Measurements from ENCODE around the gene WWOX. TPM values are rescaled to one million over a fixed set of nuclear protein-coding genes. Genes with fewer than 3 reads are reported as not detected.

The WWOX gene
- total RNA-seq, 1 experiment from 2014 or later = 15.6 TPM

GRCh38 chr16:79191933-79192332, 1092.5 kb downstream of the WWOX start:
- H3K18ac ChIP-seq (ENCODE audit: insufficient read length, low read depth, low read length) = no peak overlapping the region
- H3K14ac ChIP-seq (ENCODE audit: insufficient read depth, low read length) = no peak overlapping the region
- H4K5ac ChIP-seq (ENCODE audit: insufficient read length, low read depth, low read length) = no peak overlapping the region
- no peak overlapping the region for H2BK20ac ChIP-seq (ENCODE audit: low read depth, low read length, poor library complexity, severe bottlenecking)
- Mint-ChIP-seq H3K9me3 (peaks cover 0 to 3% of the 10 kb centered on the region in 2 experiments; a peak in 1 of 5 replicates), H3K27me3 (ENCODE audit: low read depth) (no peaks in the 10 kb centered on the region), H3K4me1 (peaks cover 17 to 24% of the 10 kb centered on the region in 2 experiments), H3K27ac (no peak overlapping the region), H3K36me3 (ENCODE audit: insufficient read depth in 1 of 3, low read depth in 3 of 3) (no peaks in the 10 kb centered on the region), H3K4me3 (no peak overlapping the region)
- H2BK120ac ChIP-seq (ENCODE audit: low read depth, low read length, poor library complexity, severe bottlenecking) = no peak overlapping the region
- peaks cover 10% of the 10 kb centered on the region; the same call in 1 of the 2 replicates for H3K4me1 ChIP-seq (ENCODE audit: insufficient read depth, low read length)
- no peaks in the 10 kb centered on the region for H3K9me3 ChIP-seq (ENCODE audit: control insufficient read depth, low read depth, low read length)
- H4K8ac ChIP-seq (replicated peaks; ENCODE audit: insufficient read length, low read depth, low read length) = no peak overlapping the region
- no peak overlapping the region for H3K4me2 ChIP-seq (ENCODE audit: insufficient read depth, insufficient read length, low read length)
- H3K56ac ChIP-seq (ENCODE audit: insufficient read length, low read depth, low read length) = no peak overlapping the region
- H2BK15ac ChIP-seq (ENCODE audit: low read depth, low read length) = no peak overlapping the region
- H3K27ac ChIP-seq (ENCODE audit: insufficient read length, low read depth, low read length) = no peak overlapping the region
- no peak overlapping the region for H2BK12ac ChIP-seq (ENCODE audit: insufficient read length, low read depth, low read length)
- no peak overlapping the region for H2BK5ac ChIP-seq (ENCODE audit: insufficient read length, low read length)
- H2AFZ ChIP-seq (ENCODE audit: low read length) = no peak overlapping the region
- H3T11ph ChIP-seq (ENCODE audit: low read length) = no peak overlapping the region
- H3K27me3 ChIP-seq (ENCODE audit: insufficient read depth, low read length) = no peaks in the 10 kb centered on the region
- no peak for DNase-seq
- no peaks in the 10 kb centered on the region for H3K79me1 ChIP-seq (ENCODE audit: insufficient read depth, low read depth, low read length, poor library complexity, severe bottlenecking)
- H3K4ac ChIP-seq (ENCODE audit: low read depth, low read length) = no peak overlapping the region
- H4K91ac ChIP-seq (ENCODE audit: insufficient read length, low read depth, low read length) = no peak overlapping the region
- TF ChIP-seq CTCF (conservative IDR thresholded peaks at IDR 0.05) = no peak
- H3K79me2 ChIP-seq (ENCODE audit: insufficient read depth, low read length) = no peaks in the 10 kb centered on the region
- no peaks in the 10 kb centered on the region for H4K20me1 ChIP-seq (ENCODE audit: control insufficient read depth, insufficient read depth, insufficient read length)
- no peaks in the 10 kb centered on the region for H3K23me2 ChIP-seq (ENCODE audit: insufficient read length, low read depth, low read length, poor library complexity, severe bottlenecking)
- H3K23ac ChIP-seq (ENCODE audit: insufficient read length, low read depth, low read length) = no peak overlapping the region
- no peak overlapping the region for H2AK5ac ChIP-seq (ENCODE audit: insufficient read length, low read length)
- no CpG with 5 or more reads among the region's 8 CpGs for WGBS (ENCODE audit: extremely low coverage, insufficient read length, low lambda C conversion rate)
- H3K9ac ChIP-seq (ENCODE audit: extremely low read depth, insufficient read length, low read length) = no peak overlapping the region
